ENCODE data around the gene CLCN3. TPM values are rescaled to one million over a fixed set of nuclear protein-coding genes. Genes with fewer than 3 reads are reported as not detected.

Gene CLCN3
- total and polyA plus RNA-seq, 12 donors: 11.9 to 106 (median 61.5) TPM

DNA sequence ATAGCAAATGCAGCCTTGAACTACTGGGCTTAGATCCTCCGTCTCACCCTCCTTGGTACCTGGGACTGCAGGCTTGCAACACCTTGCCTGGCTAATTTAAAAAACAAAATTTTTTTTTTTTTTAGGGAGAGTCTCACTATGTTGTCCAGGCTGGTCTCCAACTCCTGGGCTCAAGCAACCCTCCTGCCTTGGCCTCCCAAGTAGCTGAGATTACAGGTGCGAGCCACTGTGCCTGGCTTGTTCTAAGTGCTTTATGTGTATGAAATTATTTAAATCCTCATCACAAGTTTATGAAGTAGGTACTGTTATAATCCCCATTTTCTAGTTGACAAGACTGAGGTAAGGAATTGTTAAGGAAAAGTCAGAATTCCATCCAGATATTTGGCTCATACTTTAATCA, 43.0 kb downstream of the CLCN3 start:
- no peak overlapping the region for H3K4me3 ChIP-seq
- intact Hi-C loops (cut with DNase I): no loop called here
- TF ChIP-seq, protein P1, sequence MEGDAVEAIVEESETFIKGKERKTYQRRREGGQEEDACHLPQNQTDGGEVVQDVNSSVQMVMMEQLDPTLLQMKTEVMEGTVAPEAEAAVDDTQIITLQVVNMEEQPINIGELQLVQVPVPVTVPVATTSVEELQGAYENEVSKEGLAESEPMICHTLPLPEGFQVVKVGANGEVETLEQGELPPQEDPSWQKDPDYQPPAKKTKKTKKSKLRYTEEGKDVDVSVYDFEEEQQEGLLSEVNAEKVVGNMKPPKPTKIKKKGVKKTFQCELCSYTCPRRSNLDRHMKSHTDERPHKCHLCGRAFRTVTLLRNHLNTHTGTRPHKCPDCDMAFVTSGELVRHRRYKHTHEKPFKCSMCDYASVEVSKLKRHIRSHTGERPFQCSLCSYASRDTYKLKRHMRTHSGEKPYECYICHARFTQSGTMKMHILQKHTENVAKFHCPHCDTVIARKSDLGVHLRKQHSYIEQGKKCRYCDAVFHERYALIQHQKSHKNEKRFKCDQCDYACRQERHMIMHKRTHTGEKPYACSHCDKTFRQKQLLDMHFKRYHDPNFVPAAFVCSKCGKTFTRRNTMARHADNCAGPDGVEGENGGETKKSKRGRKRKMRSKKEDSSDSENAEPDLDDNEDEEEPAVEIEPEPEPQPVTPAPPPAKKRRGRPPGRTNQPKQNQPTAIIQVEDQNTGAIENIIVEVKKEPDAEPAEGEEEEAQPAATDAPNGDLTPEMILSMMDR (IDR thresholded peaks at IDR 0.05): no peak
- no peak for TF ChIP-seq POLR2A (IDR thresholded peaks at IDR 0.05)
- 87 to 98% (median 95%) methylated on average over 2 of the region's 2 CpGs for WGBS, 4 donors
- no peaks in the 10 kb centered on the region for H3K27me3 ChIP-seq
- H3K36me3 ChIP-seq (replicated peaks in 1 of 2): no peaks in the 10 kb centered on the region
- no peak for DNase-seq
- peak overlapping the region in 1 of 5 donors; percentile 10 for H3K27ac ChIP-seq
- H3K4me1 ChIP-seq (replicated peaks in 1 of 2): peaks cover 8 to 41% of the 10 kb centered on the region in 2 donors
- peaks cover 0 to 4% (median 0%) of the 10 kb centered on the region in 3 donors for H3K9me3 ChIP-seq (replicated peaks in 1 of 3)

DNA sequence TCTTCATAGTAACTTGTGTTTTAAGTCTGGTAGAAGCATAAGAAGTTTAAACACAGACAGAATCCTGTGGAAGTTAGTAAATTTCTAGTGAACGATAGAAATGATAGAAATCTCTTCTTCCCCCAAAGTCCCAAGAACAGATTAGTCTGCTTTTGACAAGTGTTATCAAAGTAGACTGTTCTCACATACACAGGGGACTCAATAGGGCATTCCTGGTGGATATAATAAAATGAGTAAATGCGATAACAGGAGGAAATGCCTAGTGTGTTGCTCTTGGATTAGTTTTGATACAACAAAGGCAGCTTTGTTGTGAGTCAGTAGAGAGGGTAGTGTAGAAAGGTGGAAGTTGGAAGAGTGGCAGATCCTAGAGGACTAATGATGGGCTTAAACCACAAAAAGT, 43.5 kb downstream of the CLCN3 start:
- peaks cover 8 to 40% of the 10 kb centered on the region in 2 donors for H3K4me1 ChIP-seq (replicated peaks in 1 of 2)
- no peak for DNase-seq
- no peak for TF ChIP-seq POLR2A (IDR thresholded peaks at IDR 0.05)
- H3K27me3 ChIP-seq: no peaks in the 10 kb centered on the region
- no peak overlapping the region for H3K4me3 ChIP-seq
- intact Hi-C loops (cut with DNase I): no loop called here
- 74 to 80% (median 78%) methylated on average over 2 of the region's 2 CpGs for WGBS, 4 donors
- peak overlapping the region in 1 of 5 donors; percentile 10 for H3K27ac ChIP-seq
- peaks cover 0 to 4% (median 0%) of the 10 kb centered on the region in 3 donors for H3K9me3 ChIP-seq (replicated peaks in 1 of 3)
- no peaks in the 10 kb centered on the region for H3K36me3 ChIP-seq (replicated peaks in 1 of 2)

DNA sequence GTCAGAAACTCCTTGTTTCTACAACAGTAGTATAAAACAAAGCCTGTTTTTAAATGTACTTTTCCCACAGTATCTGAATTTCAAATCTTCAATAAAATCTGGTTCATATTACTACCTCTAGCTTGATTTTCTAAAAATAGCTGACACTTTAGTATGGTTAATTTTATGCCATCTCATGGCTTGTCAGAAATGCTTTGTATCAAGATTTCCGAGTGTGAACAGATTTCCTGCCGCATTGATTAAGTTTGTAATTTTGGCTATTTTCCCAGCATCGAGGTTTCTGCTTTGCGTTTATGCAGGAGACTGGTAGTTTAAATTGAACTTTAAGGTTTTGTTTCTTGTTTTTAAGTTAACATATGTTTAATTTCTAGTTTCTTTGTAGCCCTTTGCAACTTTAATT, 44.2 kb downstream of the CLCN3 start:
- TF ChIP-seq POLR2A (IDR thresholded peaks at IDR 0.05): no peak
- TF ChIP-seq, protein P1 (IDR thresholded peaks at IDR 0.05): no peak
- WGBS, 4 donors: 17 to 25% (median 22%) methylated on average over 4 of the region's 4 CpGs
- intact Hi-C loops (cut with DNase I): no loop called here
- Histone ChIP-seq H3K27ac (peak overlapping the region in 1 of 5 donors; percentile 10), H3K27me3 (no peaks in the 10 kb centered on the region), H3K4me1 (replicated peaks in 1 of 2) (peaks cover 8 to 32% of the 10 kb centered on the region in 2 donors), H3K4me3 (no peak overlapping the region), H3K9me3 (replicated peaks in 1 of 3) (peaks cover 0 to 4% (median 0%) of the 10 kb centered on the region in 3 donors), H3K36me3 (replicated peaks in 1 of 2) (no peaks in the 10 kb centered on the region)
- no peak for DNase-seq

DNA sequence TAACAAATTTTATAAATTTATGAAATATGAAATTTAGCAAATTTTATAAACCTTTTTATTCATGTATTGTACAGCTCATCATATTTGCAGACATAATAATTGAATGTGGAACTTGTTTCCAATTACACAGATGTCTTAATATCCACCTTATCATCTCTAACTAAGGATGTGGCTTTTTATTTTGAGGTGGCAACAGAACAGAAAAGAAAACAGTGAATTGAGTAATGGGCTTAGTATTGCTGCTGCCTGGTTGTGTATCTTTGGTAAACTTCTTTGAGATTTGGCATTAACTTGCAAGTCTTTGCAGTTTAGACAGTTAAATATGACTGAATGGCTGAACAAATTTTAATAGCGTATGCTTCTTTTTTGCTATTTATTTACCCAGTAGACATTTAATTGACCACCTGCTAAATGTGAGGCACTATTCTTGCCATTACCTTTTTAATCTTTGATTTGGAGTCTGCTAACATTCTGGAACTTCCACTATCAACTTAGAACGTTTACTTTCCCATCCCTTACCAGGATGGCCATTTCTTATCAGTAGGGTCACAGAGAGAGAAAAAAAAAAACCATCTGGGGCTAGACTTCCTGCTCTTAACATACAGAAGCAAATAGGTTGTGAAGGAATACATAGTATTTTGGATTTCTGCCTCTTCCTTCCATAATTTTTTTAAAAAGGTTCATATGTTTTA, 44.8 kb downstream of the CLCN3 start:
- 48 to 57% (median 54%) methylated on average over 2 of the region's 2 CpGs for WGBS, 4 donors
- intact Hi-C loops (cut with DNase I): no loop called here

More for the DNA sequence above, 44.8 kb downstream of the CLCN3 start:
- TF ChIP-seq, protein P1 (IDR thresholded peaks at IDR 0.05): no peak
- TF ChIP-seq POLR2A (IDR thresholded peaks at IDR 0.05): no peak
- H3K4me1 ChIP-seq (replicated peaks in 1 of 2): peaks cover 8 to 29% of the 10 kb centered on the region in 2 donors
- no peak overlapping the region for H3K4me3 ChIP-seq
- DNase-seq: no peak
- no peak overlapping the region for H3K27ac ChIP-seq
- H3K36me3 ChIP-seq (replicated peaks in 1 of 2): no peaks in the 10 kb centered on the region
- no peaks in the 10 kb centered on the region for H3K27me3 ChIP-seq
- H3K9me3 ChIP-seq (replicated peaks in 1 of 3): peaks cover 0 to 4% (median 0%) of the 10 kb centered on the region in 3 donors
